HG02588 (cell line): ENCODE data around the gene ASTN2.

Source experiments
- ATAC-seq: cut with Tn5 transposase; IDR thresholded peaks from one replicate; pipeline ENCODE4 v1.9.1; 2021; ENCODE audit warnings: mild to moderate bottlenecking, moderate library complexity; ENCODE audit not compliant: unreplicated experiment

Gene ASTN2

DNA sequence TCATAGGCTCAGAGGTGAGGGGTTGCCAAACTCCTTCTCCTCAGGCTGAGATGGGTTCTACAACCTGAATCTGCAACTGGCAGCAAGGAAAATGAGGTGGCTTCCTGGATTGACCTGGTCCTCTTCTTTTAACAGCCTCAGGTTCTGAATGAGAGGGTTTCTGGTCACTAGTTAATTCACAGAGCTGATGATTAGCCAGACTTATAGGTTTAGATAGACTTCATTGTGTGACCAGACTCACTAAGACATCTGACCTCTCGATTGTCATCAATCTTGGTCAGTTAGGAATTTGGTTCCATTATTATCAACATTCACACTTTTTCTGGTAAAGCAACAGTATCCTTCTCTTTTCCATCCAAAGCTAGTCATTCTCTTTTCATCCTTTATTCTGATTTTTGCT, 1003.4 kb downstream of the ASTN2 start:
- ATAC-seq: no peak

DNA sequence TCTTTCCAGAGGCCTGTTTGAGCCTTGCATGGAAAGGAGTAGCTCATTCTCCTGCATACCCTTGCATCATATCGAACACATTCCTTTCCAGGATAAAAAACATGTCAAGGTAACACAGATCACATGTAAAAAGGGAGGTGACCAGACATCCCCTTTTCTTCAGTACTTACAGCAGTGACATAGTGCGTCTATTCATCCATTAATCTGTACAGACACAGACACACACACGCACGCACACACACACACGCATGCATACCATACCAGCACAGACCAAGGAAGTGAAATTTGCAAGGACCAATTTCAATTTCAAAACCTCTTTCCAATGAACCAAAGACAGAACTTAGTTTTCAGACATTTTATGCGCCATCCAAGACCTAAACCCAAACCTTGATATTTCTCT, 1005.2 kb downstream of the ASTN2 start:
- no peak for ATAC-seq

DNA sequence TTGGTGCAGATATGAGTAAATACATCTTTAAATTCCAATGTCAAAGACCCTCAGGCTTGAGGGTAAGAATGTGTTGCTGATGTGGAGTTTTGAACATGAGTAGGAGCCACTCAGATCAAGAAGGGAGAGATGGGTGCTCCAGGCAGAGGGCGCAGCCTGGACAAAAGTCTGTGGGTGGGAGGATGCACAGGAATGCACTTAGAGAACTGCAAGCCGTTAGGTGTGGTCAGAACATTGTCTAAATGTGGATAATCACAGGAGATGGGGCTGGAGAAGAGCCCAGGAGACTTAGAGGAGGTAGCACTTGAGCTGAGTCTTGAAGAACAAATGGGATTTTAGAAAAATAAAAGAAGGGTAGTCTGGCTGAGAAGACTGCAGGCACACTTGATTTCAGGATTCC, 1005.7 kb downstream of the ASTN2 start:
- ATAC-seq: no peak

DNA sequence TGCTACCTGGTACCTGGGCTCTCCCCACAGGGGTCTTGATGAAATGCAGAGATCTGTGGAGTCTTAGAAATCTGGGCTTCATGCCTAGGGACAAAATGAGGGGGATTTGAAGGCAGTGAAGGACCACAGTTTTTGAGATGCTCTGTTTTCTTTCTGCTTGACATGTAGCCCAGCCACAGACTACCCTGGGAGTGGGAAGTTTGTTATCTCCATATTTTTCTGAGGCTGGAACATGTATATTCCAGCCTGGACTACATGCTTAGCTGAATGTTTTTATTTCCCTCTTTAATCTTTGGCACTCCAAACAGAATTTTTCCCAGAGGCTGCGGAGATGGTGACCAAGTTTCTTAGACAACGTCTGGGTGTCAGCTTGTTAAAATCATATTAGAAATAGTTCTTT, 1008.4 kb downstream of the ASTN2 start:
- ATAC-seq: no peak

DNA sequence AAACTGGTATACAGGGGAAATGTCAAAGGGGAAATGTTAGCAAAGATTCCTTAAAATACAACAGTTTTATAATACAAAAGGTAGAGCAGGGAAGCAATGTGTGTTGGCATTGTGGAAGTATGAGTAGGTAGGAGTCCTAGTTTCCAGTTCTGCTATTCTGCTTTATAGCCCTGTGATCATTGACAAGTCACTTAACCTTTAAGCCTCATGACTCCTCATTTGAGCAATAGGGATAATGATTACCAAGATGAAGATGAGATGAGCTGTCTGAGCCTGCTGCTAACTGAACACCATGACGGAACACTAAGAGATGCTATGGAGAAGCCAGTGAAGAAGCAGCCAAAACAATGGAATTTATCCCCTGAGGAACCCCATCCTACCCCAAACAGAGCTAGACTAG, 1009.5 kb downstream of the ASTN2 start:
- no peak for ATAC-seq

DNA sequence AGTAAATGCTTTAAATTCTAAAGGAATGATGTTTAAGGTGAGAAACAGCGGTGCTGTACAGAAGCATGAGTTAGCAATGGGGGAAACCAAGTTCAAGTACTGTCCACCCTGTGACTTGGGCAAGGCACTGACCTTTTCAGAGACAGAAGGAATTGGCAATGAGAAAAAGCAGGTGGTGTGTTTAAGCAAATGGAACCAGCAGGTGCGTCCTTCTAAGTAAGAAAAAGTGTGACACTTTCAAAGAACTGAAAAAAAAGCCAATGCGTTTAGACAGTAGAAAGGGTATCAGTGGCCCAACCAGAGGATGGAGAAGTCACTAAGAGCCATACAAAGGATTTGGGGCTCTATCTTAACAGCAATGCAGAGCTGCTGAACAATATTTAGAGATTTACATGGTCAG, 1010.6 kb downstream of the ASTN2 start:
- no peak for ATAC-seq

DNA sequence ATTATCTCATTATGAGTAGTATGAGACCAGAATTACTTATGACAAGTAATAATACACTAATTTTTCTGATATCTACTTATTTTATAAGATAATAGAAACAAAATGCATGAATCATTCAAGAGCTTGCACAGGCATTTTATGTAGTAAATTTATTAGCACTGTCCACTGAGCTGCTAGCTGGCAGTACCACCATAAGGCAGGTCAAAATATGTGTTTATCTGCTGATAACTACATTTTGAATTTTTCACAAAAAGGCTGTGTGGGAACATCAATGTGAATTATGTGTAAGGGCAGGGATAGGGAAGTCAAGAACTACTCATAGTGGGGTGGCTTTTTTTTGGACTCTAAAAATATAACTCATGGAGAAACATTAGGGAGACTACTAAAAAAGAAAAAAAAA, 1011.7 kb downstream of the ASTN2 start:
- no peak for ATAC-seq

DNA sequence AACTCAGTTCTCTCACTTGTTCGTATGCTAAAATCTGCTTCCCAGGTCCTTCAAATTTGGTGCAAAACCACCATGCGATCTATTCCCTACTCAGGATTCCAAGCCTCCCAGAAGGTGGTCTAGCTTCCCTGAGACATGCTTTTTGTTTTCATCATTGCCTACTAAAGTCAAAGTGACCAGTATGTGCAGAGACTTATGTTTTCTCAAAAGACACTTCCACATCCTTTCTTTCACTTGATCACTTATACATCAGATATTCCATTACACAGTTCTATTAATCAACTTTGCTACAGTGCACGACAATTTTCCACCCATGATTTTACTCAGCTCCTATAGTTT, 1019.2 kb downstream of the ASTN2 start:
- ATAC-seq: no peak

DNA sequence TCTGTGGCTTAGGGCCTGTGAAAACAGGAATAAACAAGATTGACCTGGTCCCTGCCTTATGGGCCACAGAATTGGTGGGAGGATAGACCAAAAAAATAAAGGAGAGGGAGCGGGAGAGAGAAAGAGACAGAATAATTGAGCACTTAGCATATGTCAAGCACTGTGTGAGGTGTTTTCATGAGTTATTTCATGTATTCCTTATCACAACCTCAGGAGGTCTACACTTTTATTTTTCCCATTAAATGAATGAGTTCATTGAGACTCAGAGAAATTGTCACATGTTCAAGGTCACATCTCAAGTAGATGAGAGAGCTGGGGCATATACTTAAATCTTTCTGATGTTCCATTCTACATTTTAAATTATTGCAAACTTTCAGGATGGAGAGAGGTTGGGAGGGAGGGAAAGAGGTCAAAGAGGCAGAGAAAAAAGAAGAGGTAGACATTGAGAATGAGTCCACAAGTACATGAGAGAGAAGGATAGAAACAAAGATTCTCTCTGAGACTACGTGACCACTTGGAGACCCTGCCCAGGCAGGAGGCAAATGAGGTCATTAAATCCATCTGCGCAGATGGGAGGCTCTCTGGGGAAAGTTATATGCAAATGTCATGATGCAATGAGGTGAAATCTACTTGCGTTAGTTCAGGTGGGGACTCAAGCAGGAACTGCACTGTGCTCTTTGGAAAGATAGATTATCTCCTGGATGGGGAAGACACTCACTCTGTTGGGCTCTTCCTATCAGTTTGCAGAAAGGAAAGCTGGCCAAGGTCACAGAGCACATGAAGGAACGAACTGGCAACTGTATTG, 1019.8 kb downstream of the ASTN2 start:
- ATAC-seq: no peak

DNA sequence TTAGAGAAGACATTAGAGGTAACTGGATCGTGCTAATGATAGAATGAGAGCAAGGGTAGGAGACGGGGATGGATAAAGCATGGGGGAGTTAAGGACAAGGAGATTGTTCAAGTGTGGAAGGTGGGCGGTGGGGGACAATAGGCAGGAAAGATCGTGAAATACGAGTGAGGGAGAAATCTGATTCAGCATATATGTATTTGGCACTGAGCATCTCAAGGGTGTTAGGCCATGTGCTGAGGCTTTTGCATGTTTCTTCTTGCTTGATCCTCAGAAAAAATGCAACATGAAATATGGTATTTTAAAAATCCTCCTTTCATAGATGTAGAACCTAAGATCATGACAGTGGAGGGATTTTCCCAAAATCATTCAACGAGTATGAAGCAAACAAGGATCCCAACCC, 1020.8 kb downstream of the ASTN2 start:
- no peak for ATAC-seq

DNA sequence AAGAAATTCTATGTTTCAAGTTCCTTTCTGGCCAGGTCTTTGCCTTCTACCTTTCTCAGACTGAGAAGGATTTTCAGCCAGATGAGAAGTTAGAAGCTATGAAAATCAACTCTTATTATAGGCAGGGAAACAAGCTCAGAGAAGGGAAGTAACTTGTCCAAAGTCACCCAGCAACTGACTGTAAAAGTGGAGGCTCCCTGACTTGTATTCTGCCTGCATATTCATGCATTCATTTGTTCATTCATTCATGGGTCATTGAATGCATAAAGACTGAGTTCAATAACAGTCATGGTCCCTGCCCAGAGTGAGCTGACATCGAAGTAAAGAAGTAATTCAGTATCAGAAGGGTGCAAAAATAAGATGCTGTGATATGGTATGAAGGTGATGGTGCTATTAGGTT, 1021.7 kb downstream of the ASTN2 start:
- ATAC-seq: no peak

DNA sequence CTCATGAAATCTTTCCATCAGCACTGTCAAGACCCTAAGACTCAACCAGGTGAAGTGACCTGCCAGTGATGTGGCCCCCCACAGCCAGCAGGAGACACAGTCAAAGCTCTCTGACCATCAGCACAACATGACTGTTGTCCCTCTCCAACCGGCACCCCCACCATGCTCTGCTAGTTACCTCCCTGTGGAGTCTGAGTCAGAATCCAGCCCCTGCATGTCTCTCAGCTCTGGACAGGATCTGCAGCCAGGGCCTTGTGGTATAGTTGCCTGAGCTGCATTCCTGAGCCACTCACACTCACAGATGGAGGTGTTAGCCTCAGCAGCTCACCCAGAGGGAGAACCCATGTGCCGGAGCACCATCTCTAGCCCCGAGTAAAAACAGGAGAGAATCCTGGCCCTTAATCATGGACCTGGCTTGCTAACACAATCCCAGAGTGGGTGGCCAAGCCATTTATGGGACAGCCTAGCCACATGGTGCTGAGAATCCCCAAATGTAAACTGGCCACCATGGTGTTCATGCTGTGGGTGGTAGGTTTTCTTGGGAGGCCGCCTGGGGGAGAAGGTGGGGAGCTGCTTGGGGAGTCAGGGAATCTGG, 1023.5 kb downstream of the ASTN2 start:
- no peak for ATAC-seq

DNA sequence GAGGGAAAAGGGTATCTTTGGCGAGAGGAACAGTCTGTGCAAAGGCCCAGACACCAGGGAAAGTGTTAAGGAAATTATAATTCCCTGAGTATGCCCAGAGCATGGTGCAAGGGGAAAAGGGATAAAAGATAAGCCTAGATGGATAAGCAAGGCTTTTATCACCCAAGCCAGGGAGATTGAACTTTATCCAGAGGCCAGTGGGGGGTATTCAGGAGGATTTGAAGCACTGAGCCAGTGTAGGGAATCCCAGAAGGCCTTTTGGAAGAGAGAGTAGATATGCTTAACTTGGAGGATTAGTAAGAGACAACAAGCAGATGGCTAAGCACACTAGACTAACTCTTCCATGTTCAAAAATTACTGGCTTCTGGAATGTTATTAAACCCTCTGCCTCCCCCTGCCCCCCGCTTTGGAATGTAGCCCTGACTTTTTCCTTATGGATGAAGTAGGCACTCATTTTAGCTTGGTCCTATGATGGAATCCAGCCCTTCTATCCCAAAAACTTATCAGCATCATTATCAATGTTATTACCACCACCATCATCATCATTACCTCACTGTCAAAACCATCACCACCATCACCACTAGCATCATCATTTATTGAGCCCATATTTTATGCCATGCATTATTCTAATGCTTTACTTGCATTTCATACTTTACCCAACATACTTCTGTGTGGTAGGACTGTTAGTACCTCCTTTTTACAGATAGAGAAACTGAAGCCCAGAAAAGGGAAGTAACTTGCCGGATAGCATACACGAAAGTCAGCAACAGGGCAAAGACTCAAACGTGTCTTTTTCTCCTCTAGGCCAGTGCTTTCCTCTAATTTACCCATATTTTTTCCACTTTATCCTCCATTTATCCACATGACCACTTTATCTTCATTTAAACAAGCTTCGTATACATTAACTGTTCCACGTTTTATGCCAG, 1024.3 kb downstream of the ASTN2 start:
- ATAC-seq: peak; percentile 70

DNA sequence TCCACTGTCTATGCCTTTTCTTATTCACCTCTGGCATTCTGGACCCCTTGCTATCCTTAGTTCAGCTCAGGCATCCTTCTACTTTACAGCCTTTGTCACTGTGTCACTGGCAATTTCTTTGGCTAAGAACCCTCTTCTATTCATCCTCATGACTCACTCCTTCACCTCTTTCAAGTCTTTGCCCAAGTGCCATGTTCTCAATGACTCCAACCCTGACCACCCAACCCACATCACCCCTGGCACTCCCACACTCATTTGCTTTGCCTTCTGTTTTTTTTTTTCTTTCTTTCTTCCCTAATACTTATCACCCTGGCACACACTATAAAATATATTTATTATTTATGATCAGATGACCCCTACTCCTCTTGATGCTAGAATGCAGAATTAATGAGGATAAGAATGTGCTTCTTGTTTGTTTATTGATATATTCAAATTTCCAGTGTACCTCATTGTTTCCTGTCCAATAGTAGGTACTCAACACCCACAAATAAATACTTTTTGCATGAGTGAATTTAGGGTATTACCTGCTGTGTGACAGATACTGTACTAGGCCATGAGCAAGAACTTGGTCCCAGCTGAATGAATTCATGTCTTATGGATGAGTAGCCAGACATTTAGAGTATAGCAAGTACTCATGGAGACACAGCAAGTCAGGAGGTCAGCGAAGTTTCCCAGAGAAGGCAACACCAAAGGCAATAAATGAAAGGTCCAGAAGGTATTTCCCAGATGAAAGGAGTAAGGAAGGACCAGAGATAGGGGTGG, 1025.1 kb downstream of the ASTN2 start:
- ATAC-seq: no peak

DNA sequence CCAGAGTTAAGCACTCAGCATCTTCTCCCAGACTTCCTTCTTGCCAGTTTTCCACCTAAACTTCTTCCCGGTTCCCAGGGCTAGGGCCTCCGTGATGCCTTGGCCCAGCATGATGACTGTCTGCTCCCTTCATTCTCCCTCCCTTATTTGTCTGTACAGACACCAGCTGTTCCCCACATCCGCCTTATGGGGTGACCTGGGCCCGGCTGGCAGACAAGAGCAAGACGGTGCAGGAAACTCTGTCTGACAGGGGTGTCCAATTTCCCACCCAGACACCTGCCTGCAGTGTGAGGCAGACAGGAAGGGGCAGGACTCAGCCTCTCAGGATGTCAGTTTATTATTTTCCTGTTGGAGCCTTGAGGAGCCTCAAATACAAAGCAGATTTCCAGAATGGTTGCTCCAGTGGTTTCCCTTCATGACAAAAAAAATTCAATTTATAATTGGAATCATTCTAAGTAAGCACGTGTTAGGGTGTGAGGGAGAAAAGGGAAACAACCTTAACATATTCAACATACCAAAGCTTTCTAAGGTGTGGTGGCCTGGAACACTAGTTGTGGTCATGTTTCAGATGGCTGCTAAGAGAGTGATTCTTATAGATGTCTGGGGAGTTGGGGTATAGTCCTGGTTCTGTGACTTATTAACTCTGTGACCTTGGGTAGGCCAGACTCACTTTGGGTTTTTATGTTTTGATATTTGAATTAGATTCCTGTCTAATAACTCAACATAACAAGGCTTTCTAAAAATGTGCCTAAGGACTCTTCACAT, 1026.7 kb downstream of the ASTN2 start:
- peak; percentile 40 for ATAC-seq

DNA sequence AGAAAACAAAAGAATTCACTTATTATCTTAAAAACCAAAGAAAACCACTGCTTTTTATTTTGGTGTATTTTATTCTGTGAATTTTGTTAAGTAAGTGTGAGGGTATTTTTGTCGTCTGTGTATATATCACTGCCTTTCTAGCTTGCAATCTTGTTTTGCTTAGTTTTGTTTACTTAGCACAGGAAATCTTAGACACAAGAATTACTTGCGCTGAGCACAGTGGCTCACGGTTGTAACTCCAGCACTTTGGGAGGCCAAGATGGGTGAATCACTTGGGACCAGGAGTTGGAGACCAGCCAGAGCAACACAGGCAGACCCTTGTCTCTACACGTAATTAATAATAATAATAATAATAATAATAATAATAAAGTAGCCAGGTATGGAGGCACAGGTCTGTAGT, 1030.9 kb downstream of the ASTN2 start:
- ATAC-seq: no peak

DNA sequence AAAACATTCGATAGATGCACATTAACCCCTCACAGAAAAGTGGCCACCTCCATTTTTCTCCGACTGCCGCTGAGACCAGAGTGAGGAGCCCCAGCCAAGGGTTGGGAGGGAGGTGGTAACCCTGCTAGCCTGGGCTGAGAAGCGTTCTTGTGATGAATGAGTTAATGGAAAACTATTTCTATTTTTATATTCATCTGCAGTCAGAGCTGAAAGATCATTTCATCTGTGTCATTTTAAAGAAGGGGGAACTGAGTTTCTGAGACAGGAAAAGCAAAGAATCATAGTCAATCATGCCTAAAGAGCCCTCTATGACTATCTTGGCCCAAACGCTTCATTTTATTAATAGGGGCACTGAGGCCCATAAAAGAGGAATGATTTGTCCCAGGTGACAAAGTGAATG, 1031.7 kb downstream of the ASTN2 start:
- ATAC-seq: no peak

DNA sequence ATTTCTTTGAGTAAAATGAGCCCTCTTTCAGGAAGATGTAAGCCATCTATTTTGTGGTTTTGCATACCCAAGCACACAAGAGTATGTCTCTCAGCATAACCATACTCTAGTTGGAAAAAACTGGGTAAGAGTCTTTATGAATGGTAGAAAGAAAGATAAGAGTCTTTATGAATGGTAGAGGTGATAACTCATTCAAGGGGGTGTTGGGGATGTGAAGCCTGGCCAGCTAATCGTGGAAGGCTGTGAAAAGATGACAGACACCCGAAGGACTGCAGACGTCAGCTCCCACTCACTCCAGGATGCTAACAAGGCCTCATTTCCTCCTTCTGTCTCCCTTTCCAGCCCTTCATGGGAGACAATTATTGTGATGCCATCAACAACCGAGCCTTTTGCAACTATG, 1032.8 kb downstream of the ASTN2 start:
- ATAC-seq: no peak

DNA sequence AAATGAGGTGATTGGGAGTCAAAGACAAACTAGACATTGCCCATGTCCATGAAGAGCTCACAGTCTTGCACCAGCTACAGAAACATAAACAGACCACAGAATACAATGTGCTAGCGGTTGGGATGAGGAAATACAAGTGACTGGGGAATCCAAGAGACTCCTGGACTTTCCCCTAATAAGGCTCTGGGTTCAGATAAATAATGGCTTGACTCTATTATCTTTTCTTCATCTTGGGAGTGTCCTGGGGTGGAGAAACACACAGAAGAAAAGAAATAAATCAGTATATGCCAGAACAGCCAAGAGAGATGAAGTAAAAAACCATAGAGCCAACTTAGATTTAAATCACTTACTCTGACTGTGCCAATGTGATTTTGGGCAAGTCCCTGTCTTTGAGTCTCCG, 1033.5 kb downstream of the ASTN2 start:
- no peak for ATAC-seq

DNA sequence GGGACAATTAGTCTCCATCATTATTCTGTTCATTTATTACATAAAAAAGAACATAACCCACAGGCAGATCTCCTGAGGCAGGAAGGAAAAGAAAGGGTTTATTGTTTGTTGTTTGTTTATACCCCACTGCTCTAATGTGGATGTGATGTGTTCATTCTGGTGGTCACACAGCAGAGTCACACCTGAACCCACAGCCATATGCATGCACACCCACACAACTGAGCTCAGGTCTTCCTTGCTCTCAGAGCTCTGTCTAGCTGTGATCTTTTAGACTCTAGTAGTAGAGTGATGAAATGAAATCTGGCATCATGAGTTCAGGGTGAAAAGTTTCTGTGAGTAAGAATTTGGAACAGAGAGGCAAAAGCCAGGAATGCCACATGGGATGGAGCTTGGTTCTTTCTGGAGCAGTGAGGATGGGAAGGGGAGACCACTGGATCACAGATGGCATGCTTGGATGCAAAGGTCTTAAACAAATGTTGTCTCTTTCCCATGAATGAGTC, 1034.3 kb downstream of the ASTN2 start:
- ATAC-seq: no peak
